HG03571 (cell line): Measurements from ENCODE around the gene NFKBIE.

Source experiments
- ATAC-seq: cut with Tn5 transposase; IDR thresholded peaks from one replicate; pipeline ENCODE4 v1.9.1; 2021; ENCODE audit not compliant: unreplicated experiment

The NFKBIE gene

GRCh38 chr6:44298055-44298803, 32.9 kb upstream of the NFKBIE start:
- ATAC-seq, result no peak

GRCh38 chr6:44297063-44298038, 32.0 kb upstream of the NFKBIE start:
- no peak for ATAC-seq

GRCh38 chr6:44294832-44295791, 29.8 kb upstream of the NFKBIE start:
- no peak for ATAC-seq

GRCh38 chr6:44292661-44293365, 27.5 kb upstream of the NFKBIE start:
- no peak for ATAC-seq

GRCh38 chr6:44291841-44292240, 26.5 kb upstream of the NFKBIE start:
- no peak for ATAC-seq

- ATAC-seq, result no peak
These were observed 24.4 kb upstream of the NFKBIE start for GRCh38 chr6:44289726-44290260.

GRCh38 chr6:44286747-44287146, 21.4 kb upstream of the NFKBIE start:
- ATAC-seq, result no peak

GRCh38 chr6:44286285-44286565, 20.9 kb upstream of the NFKBIE start:
- ATAC-seq, result no peak

- ATAC-seq, result no peak
These were observed 20.4 kb upstream of the NFKBIE start for GRCh38 chr6:44285552-44286284.

- no peak for ATAC-seq
These were observed 19.5 kb upstream of the NFKBIE start for GRCh38 chr6:44284867-44285266.

GRCh38 chr6:44284121-44284520, 18.8 kb upstream of the NFKBIE start:
- no peak for ATAC-seq

GRCh38 chr6:44278774-44279697, 13.7 kb upstream of the NFKBIE start:
- ATAC-seq, result no peak

GRCh38 chr6:44278315-44278714, 13.0 kb upstream of the NFKBIE start:
- ATAC-seq, result no peak

GRCh38 chr6:44277763-44278162, 12.4 kb upstream of the NFKBIE start:
- no peak for ATAC-seq

GRCh38 chr6:44276667-44277640, 11.6 kb upstream of the NFKBIE start:
- no peak for ATAC-seq

- no peak for ATAC-seq
These were observed 10.6 kb upstream of the NFKBIE start for GRCh38 chr6:44275749-44276648.
